HG03469 (cell line): ENCODE measurements around the gene MMP1.

Experiments
- ATAC-seq: cut with Tn5 transposase; IDR thresholded peaks from one replicate; pipeline ENCODE4 v1.9.1; 2021; ENCODE audit warnings: mild to moderate bottlenecking, moderate library complexity, moderate number of reproducible peaks; ENCODE audit not compliant: unreplicated experiment

MMP1 gene

DNA sequence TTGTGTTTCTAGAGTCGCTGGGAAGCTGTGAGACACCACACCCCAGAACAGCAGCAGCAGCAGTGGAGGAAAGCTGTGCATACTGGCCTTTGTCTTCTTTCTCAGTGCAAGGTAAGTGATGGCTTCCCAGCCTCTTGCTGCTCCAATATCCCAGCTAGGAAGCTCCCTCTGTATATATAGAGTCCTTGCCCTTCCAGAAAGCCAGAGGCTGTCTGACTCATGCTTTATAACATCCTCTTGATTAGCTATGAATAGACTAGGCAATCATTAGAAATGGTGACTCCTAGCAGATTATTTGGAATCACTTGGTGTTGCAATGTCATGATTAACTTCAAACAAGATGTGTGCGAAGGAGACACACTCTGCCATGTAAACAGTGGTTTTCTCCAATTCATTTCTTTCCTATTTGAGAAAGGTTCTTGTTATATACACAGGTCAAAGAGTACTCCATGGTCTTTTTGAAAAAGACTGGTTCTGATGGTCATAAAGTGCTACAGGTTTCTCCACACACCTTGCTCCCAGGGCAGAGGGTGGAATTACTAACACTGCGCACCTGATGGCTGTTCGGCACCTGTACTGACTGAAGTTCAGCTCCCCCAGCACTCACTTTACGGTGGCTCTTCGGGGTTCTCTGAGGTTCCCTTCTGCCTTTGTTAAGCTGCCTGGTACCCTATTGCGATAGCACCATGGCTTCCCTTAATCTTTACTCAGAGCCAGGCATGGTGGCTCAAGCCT, at the start of gene MMP1:
MMP1 (minus strand) TSS at position 149 of the 735 bp plus-strand sequence; CDS start at position 81, 68 bp downstream.
- no peak for ATAC-seq

DNA sequence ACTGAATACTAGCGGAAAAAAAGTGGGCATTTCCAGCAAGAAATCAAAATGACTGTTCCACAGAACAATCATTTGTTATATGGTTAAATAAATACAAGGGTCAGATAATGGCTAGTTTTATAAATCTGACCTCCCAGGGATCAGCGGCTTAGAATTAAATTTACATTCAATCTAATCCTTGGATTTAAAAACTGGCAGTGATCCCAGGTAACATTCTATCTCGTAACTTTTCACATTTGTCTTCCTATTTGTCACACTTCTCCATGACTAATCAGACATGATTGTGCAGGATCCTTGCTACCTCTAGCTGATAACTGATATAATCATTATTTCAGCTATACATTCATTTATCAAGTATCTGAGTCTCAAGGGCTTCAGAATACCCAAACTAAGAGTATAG, 48.3 kb upstream of the MMP1 start:
- ATAC-seq: no peak

GRCh38 chr11:102843489-102843888, 45.5 kb upstream of the MMP1 start, which contains the start of gene MMP3:
Gene MMP3, minus strand, starts transcription at chr11:102843609. Its CDS starts 63 bp downstream, at chr11:102843546.
- ATAC-seq: no peak

DNA sequence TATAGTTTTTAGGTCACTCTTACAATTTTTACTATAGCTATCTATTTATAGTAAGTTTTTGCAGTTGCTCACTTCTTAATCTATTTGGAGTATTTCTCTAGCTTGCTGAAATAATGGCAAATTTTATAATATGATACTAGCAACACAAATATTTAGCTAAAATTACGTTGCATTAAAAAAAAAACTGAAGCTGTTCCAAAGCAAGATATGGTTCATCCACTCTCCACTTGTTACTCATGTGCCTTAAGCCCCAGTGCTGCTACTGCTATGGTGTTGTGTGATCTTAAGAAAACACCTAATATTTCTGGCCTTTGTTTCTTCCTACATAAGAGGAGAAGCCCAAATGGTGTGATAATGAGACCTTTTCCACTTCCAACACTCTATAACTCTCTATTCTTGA, 45.0 kb upstream of the MMP1 start:
- no peak for ATAC-seq

GRCh38 chr11:102840018-102840417, 42.1 kb upstream of the MMP1 start:
- ATAC-seq: no peak

- no peak for ATAC-seq
Measured at GRCh38 chr11:102837646-102838045, 39.7 kb upstream of the MMP1 start.

GRCh38 chr11:102837156-102837555, 39.2 kb upstream of the MMP1 start:
- no peak for ATAC-seq

GRCh38 chr11:102836290-102836875, 38.4 kb upstream of the MMP1 start:
- ATAC-seq: no peak

- ATAC-seq: no peak
Measured at GRCh38 chr11:102833731-102834130, 35.8 kb upstream of the MMP1 start.

GRCh38 chr11:102832612-102833011, 34.7 kb upstream of the MMP1 start:
- no peak for ATAC-seq

GRCh38 chr11:102831489-102832440, 33.8 kb upstream of the MMP1 start:
- ATAC-seq: no peak

DNA sequence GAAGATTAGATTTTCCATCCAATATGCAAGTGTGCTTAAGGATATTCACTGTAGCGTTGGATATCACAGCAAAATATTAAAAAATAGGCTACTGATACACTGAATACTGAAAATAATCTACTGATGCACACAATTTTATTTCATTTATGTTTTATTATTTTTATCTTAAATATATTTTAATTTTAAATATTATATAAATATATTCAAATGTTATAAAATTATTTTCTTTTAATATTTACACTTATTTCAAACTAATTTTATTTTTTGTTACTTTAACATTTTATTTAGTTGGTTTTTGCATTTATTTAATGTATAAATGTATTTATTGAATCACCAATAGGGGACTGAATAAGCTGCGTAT, 33.1 kb upstream of the MMP1 start:
- no peak for ATAC-seq

DNA sequence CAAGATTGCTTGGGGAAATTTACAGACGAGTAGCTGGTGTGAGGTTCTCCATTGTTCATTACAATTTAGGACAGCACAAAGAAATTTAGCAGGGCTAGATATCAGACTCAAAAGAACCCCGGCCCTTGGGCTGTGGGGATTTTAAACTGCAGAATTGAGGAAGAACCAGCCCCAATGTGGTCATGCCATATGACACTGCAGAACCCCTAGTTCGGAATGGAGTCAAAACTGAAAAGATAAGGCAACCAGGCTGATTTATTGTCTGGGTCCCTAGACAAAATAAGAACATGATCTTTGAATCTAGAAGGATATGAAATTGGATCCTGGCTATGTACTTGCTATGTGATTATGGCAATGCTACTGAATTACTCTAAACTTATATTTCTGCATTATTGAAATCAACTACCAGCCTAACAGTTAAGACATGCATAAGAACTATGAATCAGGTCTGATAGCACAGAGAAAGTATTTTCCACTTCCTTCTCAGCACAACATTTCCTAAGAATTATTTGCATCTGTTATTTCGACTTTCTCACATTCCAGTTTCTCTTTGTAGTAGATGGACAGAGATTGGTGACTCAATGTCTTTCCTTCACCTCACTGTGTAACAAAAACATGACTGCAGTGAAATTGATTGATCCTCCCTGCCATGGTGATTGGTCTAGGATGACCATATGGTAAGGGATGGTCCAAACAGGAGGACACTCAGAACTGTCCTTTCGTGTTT, 32.2 kb upstream of the MMP1 start:
- no peak for ATAC-seq

DNA sequence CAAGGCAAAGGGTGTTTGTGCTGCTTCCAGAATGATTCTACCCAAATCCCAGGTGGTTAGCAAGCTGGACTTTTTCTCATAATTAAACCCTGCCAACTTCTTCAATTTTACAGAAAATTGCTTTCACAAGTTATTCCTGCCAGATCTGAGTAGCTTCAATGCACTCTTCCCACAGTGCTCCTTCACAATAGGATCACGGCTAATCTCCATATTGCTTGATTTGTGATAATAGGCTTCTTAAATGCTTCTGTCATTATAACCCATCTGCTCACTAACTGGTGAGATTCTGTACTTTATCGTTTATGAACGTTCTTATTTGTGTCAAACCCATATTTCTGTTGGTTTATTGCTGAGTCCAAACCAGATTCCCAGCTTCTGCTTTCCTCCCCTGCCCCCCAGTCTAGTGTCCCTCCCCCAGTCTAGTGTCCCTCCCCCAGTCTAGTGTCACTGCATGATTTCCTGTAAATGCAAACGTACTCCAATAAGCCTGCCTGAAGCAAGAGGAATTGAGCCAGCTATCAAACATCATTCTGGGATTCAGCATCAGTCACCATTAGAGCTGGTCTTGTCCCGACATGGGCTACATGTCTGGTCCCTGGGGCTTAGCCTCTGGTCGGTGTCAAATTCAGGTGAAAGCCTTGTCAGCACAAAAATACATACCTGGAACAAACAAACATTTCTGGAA, 31.5 kb upstream of the MMP1 start:
- ATAC-seq: no peak

DNA sequence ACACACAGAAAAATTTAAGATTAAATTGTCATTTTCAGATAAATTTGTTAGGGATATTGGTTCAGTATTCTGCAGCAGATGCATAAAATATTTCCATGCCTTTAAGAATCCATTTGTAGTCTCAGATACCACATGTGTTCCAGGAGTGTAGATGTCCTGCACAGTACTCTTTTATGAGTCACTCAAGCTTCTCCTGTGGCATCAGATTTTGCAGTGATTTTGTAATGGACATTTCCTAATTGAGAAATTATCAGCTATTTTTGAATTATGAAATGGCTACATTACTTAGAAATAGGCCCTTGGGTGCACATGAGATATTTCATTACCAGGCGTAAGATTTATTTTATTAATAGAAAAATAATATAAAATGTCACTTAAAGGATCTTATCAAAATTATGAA, 26.6 kb upstream of the MMP1 start:
- ATAC-seq: no peak

DNA sequence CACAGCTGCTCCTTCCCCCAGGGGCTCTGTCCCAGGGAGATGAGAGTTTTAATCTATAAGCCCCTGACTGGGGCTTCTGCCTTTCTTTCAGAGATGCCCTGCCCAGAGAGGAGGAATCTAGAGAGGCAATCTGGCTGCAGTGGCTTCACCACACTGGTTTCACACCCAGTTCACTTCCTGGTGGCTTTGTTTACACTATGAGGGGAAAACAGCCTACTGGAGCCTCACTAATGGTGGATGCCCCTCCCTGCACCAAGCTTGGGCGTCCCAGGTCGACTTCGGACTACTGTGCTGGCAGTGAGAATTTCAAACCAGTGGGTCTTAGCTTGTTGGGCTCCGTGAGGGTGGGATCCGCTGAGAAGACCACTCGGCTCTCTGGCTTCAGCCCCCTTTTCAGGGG, 21.5 kb upstream of the MMP1 start:
- ATAC-seq: no peak

DNA sequence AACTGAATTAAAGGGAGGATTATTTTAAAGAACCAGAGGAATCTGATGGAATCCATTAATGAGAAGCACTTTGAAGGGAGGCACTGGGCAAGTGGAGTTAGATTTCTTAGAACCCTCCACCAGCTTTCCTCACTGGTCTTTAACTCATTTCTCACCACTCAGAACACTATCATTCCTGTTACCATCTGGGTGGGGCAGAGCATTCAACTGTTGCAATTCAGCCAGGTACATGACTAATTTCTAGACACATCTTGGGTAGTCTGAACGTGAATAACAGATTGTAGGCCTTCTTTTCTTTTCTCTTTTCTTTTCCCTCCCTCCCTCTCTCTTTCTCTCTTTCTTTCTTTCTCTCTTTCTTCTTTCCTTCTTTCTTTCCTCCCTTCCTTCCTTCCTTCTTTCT, 15.5 kb upstream of the MMP1 start:
- ATAC-seq: no peak

- no peak for ATAC-seq
Measured at GRCh38 chr11:102812188-102812587, 14.2 kb upstream of the MMP1 start.

DNA sequence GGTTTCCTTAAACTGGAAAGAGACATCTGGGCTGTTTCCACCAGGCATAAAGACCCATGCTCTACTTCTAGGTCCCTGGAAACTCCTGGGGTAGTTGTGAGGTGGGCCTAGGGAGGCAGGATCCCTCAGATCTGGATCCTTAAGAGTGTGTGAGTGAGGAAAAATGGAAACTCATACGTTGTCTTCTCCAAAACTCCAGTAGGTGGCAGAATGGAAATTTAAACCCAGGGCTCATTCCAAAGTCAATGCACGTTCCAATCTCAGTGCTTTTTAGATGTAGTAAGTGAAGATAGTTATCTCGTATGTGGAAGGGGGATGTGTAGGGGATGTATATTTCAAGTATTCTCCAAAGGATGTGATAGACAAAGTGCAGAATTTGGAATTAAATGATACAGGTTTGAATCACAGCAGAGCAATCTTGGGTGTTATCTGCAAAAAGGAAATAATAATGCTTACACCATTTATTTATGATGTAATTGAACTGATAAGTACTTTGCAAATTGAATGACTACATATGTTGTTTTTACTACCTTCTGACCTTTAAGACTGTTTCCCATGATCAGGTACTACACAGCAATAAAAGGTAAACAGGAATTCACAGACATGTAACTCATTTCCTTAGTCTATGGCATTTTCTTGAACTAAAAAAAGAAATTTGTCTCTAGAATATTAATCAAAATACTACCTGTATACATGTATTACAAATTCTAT, 13.1 kb upstream of the MMP1 start:
- no peak for ATAC-seq

DNA sequence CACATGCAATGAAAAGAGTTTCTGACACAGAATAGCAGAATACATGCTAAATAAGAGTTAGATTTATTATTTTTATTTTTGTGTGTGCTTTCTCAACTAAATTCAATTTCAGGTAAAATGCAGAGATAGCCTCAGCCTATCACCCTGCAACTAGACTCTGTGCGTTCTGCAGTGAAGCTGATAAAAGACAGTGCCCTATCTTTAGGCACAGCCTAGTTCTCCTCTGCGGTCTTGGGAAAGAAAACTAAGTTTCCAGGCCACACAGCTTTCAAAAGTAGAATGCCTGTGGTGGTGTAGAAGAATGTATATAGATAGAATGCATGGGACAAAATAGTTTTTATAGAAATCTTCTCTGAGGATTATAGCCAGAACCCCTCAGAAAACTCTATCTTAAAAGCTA, 12.0 kb upstream of the MMP1 start:
- ATAC-seq: no peak
